Measurements from ENCODE around the gene NAA16. TPM values are rescaled to one million over a fixed set of nuclear protein-coding genes. Genes with fewer than 3 reads are reported as not detected.
A peak's percentile ranks its signal among the peaks of the same experiment; 100 is the strongest.
"Not testable (repeated sequence)": the region's sequence is repeated elsewhere in the genome, so short reads cannot be mapped to it uniquely, and the experiment has no call there.

Gene NAA16
- total and polyA plus RNA-seq, 5 experiments from 2014 or later = 22.6 to 95.5 (median 43.3) TPM

DNA sequence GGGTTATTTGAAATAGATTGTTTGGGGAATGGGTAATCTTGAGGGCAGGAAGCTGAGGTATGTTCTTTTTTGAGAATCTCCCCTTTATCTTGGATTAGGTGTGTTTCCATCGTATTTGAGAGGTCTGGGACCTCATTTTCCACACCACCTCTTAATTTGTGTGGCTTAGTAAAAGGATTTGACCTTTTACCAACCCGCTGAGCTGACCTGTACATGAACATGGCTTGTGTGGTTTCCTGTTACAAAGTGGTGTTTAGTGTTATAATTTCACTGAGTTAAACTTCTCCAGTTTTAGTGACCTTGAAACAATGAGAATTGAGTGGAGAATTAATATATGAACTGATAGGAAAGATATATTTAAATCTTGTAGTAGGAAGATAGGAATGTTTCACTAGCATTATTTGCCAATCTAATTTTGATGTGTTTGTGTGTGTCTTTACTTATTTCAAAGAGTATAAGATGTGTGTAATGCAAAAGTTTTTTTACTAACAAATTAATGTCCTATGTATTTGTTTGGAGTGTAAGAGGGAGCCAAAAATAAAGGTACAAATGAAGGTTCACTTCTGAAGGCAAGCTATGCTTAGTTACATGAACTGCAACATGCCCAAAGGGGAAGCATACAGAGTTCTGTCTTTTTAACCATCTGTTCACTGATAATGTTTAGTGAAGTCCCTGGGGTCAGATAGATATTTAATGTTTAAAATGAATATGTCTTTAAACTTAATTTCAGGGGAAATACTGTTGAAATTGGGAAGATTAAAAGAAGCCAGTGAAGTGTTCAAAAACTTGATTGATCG is 17.1 kb downstream of the NAA16 start:
- Mint-ChIP-seq H3K27ac (peak overlapping the region; percentile 15 to 85 (median 57)), H3K4me3 (peak overlapping the region in 6 of 10 donors; percentile 18 to 63 (median 42)), H3K27me3 (no peaks in the 10 kb centered on the region), H3K4me1 (peaks cover 19 to 68% (median 58%) of the 10 kb centered on the region in 4 donors), H3K36me3 (peaks cover under 1 to 84% (median 18%) of the 10 kb centered on the region in 3 donors), H3K9me3 (no peaks in the 10 kb centered on the region)
- ATAC-seq (peak; percentile 24 to 38), DNase-seq (no peak)
- POLR2A ChIA-PET = interaction anchor here (0.6 kb wide), 1 partner anchor 71 kb away, joined by 4 read pairs; no protein-coding TSS in a partner anchor

DNA sequence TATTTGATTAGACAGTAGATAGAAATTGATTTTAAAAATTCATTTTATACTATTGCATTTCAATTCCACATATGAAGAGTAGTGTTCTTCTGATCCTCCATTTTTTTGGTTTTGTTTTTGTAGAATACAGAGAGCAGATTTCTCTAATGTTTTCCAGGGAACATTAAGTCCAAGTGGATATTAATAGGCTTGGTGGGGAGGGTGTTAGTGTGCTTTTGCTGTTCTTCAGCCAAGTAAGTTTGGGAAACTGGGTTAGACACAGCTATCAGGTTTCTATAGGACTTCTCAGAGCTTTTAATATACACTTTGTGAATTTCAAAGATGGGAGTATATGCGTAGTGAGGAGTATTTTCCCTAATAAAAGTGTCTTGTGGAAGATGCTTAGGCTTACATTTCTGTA is 21.8 kb downstream of the NAA16 start:
- POLR2A ChIA-PET = interaction anchor here (0.6 kb wide), 1 partner anchor 893 kb away, joined by 3 read pairs; no protein-coding TSS in a partner anchor
- DNase-seq = no peak
- no peak for ATAC-seq
- H3K27me3 Mint-ChIP-seq = no peaks in the 10 kb centered on the region
- H3K9me3 Mint-ChIP-seq = no peaks in the 10 kb centered on the region
- peaks cover 23 to 66% (median 59%) of the 10 kb centered on the region in 4 donors for H3K4me1 Mint-ChIP-seq
- peaks cover 4 to 83% (median 23%) of the 10 kb centered on the region in 3 donors for H3K36me3 Mint-ChIP-seq
- H3K4me3 Mint-ChIP-seq = no peak overlapping the region
- H3K27ac Mint-ChIP-seq = peak overlapping the region in 7 of 10 donors; percentile 31 to 85 (median 56)

DNA sequence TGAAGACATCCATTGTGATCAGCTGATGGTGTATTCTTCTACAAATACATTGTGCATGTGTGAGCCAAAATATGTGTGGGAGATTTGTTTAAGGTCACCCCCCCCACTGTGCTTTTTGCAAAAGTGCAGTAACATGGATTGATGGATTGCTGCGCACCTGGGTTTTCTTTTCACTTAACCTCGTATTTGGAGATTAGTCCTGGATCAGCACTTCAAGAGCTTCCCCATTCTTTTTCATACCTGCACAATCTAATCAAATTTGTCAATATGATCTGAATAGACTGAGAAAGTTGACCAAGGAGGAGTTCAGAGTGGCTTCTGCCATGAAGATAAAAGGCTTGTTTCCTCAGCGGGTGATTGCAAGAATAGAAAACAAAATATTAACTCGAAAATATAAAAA is 23.7 kb downstream of the NAA16 start:
- no peaks in the 10 kb centered on the region for H3K9me3 Mint-ChIP-seq
- DNase-seq = no peak
- H3K27ac Mint-ChIP-seq = peak overlapping the region in 4 of 10 donors; percentile 39 to 62 (median 50)
- no peak overlapping the region for H3K4me3 Mint-ChIP-seq
- peaks cover 4 to 84% (median 30%) of the 10 kb centered on the region in 3 donors for H3K36me3 Mint-ChIP-seq
- H3K27me3 Mint-ChIP-seq = no peaks in the 10 kb centered on the region
- ATAC-seq = no peak
- POLR2A ChIA-PET = no interaction called here
- peaks cover 24 to 63% (median 55%) of the 10 kb centered on the region in 4 donors for H3K4me1 Mint-ChIP-seq

DNA sequence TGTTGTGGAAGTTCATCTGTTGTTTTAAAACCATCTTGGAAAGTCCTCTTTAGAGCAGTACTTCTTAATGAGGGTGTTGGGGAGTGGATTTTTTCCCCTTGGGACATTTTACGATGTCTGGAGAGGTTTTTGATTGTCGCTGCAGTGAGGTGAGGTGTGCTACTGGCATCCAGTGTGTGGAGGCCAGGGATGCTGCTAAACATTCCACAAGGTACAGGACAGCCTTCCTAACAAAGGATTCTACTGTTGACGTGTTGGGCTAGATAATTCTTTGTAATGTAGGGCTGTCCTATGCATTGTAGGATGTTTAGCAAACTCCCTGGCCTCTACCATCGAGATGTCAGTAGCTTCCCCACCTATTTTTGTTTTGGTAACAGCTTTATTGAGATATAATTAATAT is 33.3 kb downstream of the NAA16 start:
- Mint-ChIP-seq H3K27me3 (no peaks in the 10 kb centered on the region), H3K9me3 (peaks cover 0 to 2% (median 0%) of the 10 kb centered on the region in 9 donors), H3K36me3 (peaks cover 19 to 91% (median 60%) of the 10 kb centered on the region in 3 donors), H3K4me3 (peak overlapping the region in 2 of 10 donors; percentile 24 to 39), H3K27ac (peak overlapping the region; percentile 36 to 85 (median 75)), H3K4me1 (peaks cover 27 to 71% (median 56%) of the 10 kb centered on the region in 4 donors)
- ATAC-seq = no peak
- POLR2A ChIA-PET = no interaction called here
- no peak for DNase-seq

DNA sequence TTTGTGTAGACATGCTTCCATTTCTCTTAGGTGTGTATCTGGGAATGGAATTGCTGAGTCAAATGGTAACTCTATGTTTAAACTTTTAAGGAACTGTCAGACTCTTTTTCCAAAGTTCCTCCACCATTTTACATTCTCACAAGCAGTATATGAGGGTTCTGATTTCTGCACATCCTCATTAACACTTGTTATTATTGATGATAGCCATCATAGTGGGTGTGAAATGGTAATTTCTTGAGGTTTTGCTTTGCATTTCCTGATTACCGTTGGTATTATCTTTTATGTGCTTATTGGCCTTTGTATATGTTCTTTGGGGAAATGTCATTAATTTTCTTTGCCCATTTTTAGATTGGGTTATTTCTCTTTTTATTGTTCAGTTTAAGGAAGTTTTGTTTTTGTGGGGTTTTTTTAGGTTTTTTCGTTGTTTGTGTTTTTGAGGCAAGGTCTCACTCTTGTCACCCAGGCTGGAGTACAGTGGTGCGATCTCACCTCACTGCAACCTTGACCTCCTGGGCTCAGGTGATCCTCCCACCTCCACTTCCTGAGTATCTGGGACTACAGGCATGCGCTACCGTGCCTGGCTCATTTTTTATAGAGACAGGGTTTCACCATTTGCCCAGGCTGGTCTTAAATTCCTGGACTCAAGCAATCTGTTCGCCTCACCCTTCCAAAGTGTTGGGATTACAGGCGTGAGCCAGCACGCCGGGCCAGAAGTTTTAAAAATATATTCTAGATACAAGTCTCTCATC is 34.3 kb downstream of the NAA16 start:
- H3K36me3 Mint-ChIP-seq = peaks cover 16 to 92% (median 56%) of the 10 kb centered on the region in 3 donors
- H3K27me3 Mint-ChIP-seq = no peaks in the 10 kb centered on the region
- H3K4me1 Mint-ChIP-seq = peaks cover 24 to 63% (median 51%) of the 10 kb centered on the region in 4 donors
- ATAC-seq (no peak), DNase-seq (no peak)
- POLR2A ChIA-PET = no interaction called here
- H3K9me3 Mint-ChIP-seq = peaks cover 0 to 2% (median 0%) of the 10 kb centered on the region in 9 donors
- H3K27ac Mint-ChIP-seq = peak overlapping the region; percentile 72 to 94 (median 86)
- H3K4me3 Mint-ChIP-seq = peak overlapping the region in 9 of 10 donors; percentile 0 to 75 (median 38)

DNA sequence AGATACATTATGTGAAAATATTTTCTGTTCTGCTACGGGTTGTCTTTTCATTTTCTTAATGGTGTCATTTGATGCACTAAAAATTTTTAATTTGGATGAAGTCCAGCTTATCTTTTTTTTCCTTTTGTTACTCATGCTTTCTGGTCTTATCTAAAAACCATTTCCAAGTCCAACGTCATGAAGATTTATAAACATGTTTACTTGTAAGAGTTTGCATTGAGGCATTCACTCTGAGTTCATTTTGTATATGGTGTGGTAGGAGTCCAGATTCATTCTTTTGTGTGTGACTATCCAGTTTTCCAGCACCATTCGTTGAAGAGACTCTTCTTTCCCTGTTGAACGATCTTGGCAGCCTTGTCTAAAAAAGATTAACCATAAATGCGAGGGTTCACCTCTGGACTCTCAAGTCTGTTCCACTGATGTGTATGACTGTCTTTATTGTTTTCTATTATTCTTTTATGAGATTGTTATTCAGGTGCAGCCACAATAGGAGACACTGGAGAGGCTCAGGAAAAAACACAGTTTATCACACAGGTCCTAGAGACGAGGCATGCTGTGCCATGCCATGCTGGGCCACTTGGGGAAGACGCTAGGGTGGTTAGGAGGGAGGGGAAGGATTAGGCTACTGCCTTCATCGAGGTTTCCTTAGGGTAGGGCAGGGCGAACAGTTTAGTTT is 35.0 kb downstream of the NAA16 start:
- Mint-ChIP-seq H3K27ac (peak overlapping the region; percentile 72 to 94 (median 87)), H3K27me3 (no peaks in the 10 kb centered on the region), H3K4me3 (peak overlapping the region in 8 of 10 donors; percentile 20 to 50 (median 40)), H3K4me1 (peaks cover 27 to 62% (median 47%) of the 10 kb centered on the region in 4 donors), H3K9me3 (peaks cover 0 to 2% (median 0%) of the 10 kb centered on the region in 9 donors), H3K36me3 (peaks cover 15 to 92% (median 52%) of the 10 kb centered on the region in 3 donors)
- POLR2A ChIA-PET = no interaction called here
- no peak for DNase-seq
- peak in 1 of 2 donors; percentile 27 for ATAC-seq

DNA sequence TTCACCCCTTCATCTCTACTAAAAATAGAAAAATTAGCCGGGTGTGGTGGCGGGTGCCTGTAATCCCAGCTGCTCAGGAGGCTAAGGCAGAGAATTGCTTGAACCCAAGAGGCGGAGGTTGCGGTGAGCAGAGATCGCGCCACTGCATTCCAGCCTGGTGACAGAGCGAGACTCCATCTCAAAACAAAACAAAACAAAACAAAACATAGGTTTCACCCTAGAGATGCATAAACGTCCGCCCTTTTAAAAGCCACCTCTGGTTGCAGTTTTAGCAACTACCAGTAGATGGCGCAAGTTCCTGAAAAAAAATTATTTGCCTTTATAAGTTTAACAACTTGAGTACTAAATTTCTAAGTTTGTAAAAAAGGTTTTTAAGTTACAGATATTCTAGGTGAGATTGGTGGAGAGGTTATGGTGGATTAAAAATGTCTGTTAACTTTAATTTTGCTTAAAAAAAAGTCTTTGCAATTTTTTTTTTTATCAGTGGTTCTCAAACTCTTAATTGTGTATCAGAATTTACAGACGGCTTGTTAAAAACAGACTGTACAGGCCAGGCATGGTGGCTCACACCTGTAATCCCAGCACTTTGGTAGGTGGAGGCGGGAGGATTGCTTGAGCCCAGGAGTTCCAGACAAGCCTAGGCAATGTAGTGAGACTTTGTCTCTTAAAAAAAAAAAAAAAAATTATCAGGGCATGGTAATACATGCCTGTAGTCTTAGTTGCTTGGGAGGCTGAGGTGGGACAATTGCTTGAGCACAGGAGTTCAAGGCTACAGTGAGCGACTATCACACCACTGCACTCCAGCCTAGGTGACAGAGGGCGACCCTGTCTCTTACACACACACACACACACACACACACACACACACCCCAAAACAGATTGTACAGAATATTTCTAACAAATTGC is 42.1 kb downstream of the NAA16 start:
- H3K27me3 Mint-ChIP-seq = no peaks in the 10 kb centered on the region
- POLR2A ChIA-PET = interaction anchor here (0.9 kb wide), 1 partner anchor 107 kb away, joined by 3 read pairs; no protein-coding TSS in a partner anchor
- H3K36me3 Mint-ChIP-seq = peaks cover 0 to 64% (median 8%) of the 10 kb centered on the region in 3 donors
- H3K4me3 Mint-ChIP-seq = peak overlapping the region in 8 of 10 donors; percentile 7 to 75 (median 58)
- H3K27ac Mint-ChIP-seq = peak overlapping the region; percentile 80 to 95 (median 92)
- DNase-seq = peak in 9 of 10 donors; percentile 36 to 75 (median 69)
- peak; percentile 28 to 70 for ATAC-seq
- H3K9me3 Mint-ChIP-seq = no peaks in the 10 kb centered on the region
- H3K4me1 Mint-ChIP-seq = peaks cover 31 to 64% (median 56%) of the 10 kb centered on the region in 4 donors

DNA sequence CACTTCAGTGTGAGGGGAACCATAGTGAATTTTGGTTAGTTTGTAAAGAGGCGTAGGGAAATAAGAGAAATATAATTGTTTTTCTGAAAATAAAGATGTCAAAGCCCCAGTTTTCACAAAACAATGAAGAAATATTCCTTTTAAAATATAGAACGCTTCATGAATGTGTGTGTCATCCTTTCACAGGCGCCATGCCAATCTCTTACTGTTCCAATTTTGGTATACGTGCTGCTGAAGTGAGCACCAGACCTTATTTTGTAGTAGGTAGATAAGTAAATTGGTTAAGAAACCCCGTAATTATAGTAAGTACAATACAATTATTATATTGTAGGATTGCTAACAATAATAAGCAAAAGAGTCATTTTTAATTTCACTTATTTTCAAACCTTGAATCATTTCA is 43.3 kb downstream of the NAA16 start:
- H3K27ac Mint-ChIP-seq = peak overlapping the region in 9 of 10 donors; percentile 28 to 95 (median 80)
- ATAC-seq = no peak
- H3K27me3 Mint-ChIP-seq = no peaks in the 10 kb centered on the region
- H3K4me1 Mint-ChIP-seq = peaks cover 28 to 63% (median 58%) of the 10 kb centered on the region in 4 donors
- H3K4me3 Mint-ChIP-seq = peak overlapping the region in 4 of 10 donors; percentile 26 to 50 (median 33)
- peaks cover 0 to 63% (median 8%) of the 10 kb centered on the region in 3 donors for H3K36me3 Mint-ChIP-seq
- POLR2A ChIA-PET = interaction anchor here (0.9 to 1.0 kb wide), 2 partner anchors 42 to 105 kb away, joined by 3 to 5 read pairs; no protein-coding TSS in a partner anchor
- no peaks in the 10 kb centered on the region for H3K9me3 Mint-ChIP-seq
- no peak for DNase-seq

DNA sequence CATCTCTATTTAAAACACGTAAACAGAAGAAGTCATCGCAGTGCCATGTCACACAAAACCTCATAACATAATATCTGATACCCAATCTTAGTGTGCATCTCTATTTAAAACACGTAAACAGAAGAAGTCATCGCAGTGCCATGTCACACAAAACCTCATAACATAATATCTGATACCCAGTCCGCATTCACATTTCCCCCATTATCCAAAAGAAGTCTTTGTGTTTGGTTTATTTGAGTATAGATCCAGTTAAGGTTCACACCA is 45.2 kb downstream of the NAA16 start:
- H3K4me3 Mint-ChIP-seq = peak overlapping the region in 9 of 10 donors; percentile 72 to 87 (median 79)
- ATAC-seq = peak in 1 of 2 donors; percentile 5

DNA sequence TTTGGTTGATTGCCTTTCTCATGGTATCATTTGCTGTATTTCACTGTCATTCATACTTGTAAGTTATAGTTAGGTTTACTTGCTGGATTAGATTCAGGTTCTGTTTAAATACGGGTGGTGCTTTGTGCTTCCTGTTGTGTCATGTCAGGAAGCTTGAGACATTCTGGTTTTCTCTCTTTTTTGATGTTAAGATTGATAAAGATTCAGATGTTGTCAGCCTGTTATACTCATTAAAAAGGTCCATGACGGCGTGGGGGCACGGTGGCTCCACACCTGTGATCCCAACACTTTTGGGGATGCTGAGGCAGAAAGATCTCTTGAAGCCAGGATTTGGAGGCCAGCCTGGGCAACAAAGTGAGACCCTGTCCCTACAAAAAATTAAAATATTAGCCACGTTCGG is 45.7 kb downstream of the NAA16 start:
- Mint-ChIP-seq H3K4me3 (peak overlapping the region; percentile 60 to 87 (median 78)), H3K27me3 (no peaks in the 10 kb centered on the region), H3K27ac (peak overlapping the region; percentile 90 to 97 (median 94)), H3K9me3 (no peaks in the 10 kb centered on the region), H3K36me3 (peaks cover 5 to 67% (median 21%) of the 10 kb centered on the region in 3 donors), H3K4me1 (peaks cover 32 to 77% (median 72%) of the 10 kb centered on the region in 4 donors)
- peak; percentile 77 to 82 for ATAC-seq
- POLR2A ChIA-PET = interaction anchor here (0.7 to 3.3 kb wide), 12 partner anchors 13 to 435 kb away, joined by 3 to 22 read pairs (median 5); partner anchors contain the start of gene RGCC
- peak; percentile 16 to 69 (median 30) for DNase-seq

More for the DNA sequence above, 45.2 kb downstream of the NAA16 start:
- Mint-ChIP-seq H3K36me3 (peaks cover 5 to 65% (median 17%) of the 10 kb centered on the region in 3 donors), H3K4me1 (peaks cover 28 to 72% (median 68%) of the 10 kb centered on the region in 4 donors), H3K27ac (peak overlapping the region; percentile 91 to 100 (median 96))
- POLR2A ChIA-PET = interaction anchor here (1.0 to 3.3 kb wide), 8 partner anchors 19 to 109 kb away, joined by 3 to 22 read pairs (median 6); partner anchors contain the start of gene RGCC
- not testable (repeated sequence) for H3K27me3 Mint-ChIP-seq, DNase-seq, H3K9me3 Mint-ChIP-seq

DNA sequence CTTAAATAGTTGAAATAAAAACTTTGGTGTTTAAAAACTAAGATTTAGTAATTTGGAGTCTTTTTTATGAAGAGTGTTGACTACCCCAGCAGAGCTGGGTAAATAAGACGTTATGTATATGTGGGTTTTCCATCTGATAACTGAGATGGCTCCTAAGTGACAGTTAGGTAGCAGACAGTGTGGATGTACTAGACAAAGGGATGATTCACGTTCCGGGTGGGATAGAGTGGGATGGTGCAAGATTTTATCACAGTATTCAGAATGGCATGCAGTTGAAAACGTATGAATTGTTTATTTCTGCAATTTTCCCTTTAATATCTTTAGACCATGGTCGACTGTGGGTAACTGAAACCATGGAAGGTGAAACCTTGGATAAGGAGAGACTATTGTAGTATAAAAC is 50.4 kb downstream of the NAA16 start:
- DNase-seq = no peak
- Mint-ChIP-seq H3K4me1 (peaks cover 31 to 74% (median 61%) of the 10 kb centered on the region in 4 donors), H3K9me3 (no peaks in the 10 kb centered on the region), H3K27me3 (no peaks in the 10 kb centered on the region), H3K27ac (peak overlapping the region in 7 of 10 donors; percentile 6 to 86 (median 12)), H3K36me3 (peaks cover 5 to 91% (median 38%) of the 10 kb centered on the region in 3 donors), H3K4me3 (no peak overlapping the region)
- no peak for ATAC-seq
- POLR2A ChIA-PET = interaction anchor here (0.6 kb wide), 1 partner anchor 301 kb away, joined by 3 read pairs; no protein-coding TSS in a partner anchor

Data from naive thymus-derived CD8-positive, alpha-beta T cell (primary cell).